Kidney epithelial cell (primary cell): Measurements from ENCODE around the gene SLC22A1. TPM values are rescaled to one million over a fixed set of nuclear protein-coding genes. Genes with fewer than 3 reads are reported as not detected.
"Not testable (repeated sequence)": the region's sequence is repeated elsewhere in the genome, so short reads cannot be mapped to it uniquely, and the experiment has no call there.

Experiments
- DNase-seq: peaks from one replicate; pipeline ENCODE4 v3.0.0-alpha.2; 2010; ENCODE audit warnings: low read depth
- H3K27me3 ChIP-seq: 2 replicates; pipeline ENCODE4 v1.6.0; 2011; ENCODE audit warnings: low read length; ENCODE audit not compliant: control insufficient read depth, insufficient read depth
- H3K36me3 ChIP-seq: 2 replicates; pipeline ENCODE4 v1.5.1; 2011; ENCODE audit warnings: low read length; ENCODE audit not compliant: control insufficient read depth, insufficient read depth
- H3K4me3 ChIP-seq: 2 replicates; pipeline ENCODE4 v1.5.1; 2011; ENCODE audit warnings: low read depth, mild to moderate bottlenecking, control low read depth, low read length
- total RNA-seq: library from RNA; depleted of rRNA; stranded (reverse); fragments of >200 nt; gene quantifications from 2 replicates; pipeline ENCODE4 v1.2.3, GENCODE V29; 2015
- TF ChIP-seq, protein P1 (sequence below): IDR thresholded peaks from 2 replicates; pipeline ENCODE4 v1.5.1; 2011; ENCODE audit warnings: mild to moderate bottlenecking, moderate library complexity, low read length, control low read depth, inconsistent platforms; ENCODE audit not compliant: insufficient read depth, poor library complexity, severe bottlenecking

The SLC22A1 gene
- total RNA-seq, 1 donor from 2014 or later = 1.3 TPM

DNA sequence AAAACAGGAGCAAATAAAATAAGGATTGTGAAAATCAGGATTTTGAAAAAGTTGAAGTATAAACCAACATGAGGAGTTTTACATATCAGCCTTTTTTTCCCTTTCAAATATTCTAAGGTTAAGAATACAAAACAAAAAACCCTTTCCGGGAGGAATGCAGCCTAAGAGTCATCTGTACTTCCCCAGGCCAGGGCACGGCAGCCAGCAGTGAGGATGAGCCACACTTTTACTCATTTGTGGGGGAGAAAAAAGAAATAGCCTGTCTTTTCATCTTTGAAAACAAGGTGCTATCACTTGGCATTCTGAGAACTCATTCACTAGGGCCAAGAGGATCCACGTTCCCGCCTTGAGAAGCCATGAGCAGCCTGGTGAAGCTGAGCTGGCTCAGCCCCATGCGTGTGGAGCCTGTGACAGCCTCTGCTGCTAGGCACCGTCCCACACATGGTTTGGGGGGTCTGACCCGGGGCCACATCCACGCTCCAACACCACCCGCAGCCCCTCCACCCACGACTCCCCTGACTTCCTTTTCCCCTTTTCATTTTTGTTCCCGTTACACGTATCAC is 11.2 kb downstream of the SLC22A1 start:
- peak; percentile 2 for DNase-seq
- TF ChIP-seq, protein P1, sequence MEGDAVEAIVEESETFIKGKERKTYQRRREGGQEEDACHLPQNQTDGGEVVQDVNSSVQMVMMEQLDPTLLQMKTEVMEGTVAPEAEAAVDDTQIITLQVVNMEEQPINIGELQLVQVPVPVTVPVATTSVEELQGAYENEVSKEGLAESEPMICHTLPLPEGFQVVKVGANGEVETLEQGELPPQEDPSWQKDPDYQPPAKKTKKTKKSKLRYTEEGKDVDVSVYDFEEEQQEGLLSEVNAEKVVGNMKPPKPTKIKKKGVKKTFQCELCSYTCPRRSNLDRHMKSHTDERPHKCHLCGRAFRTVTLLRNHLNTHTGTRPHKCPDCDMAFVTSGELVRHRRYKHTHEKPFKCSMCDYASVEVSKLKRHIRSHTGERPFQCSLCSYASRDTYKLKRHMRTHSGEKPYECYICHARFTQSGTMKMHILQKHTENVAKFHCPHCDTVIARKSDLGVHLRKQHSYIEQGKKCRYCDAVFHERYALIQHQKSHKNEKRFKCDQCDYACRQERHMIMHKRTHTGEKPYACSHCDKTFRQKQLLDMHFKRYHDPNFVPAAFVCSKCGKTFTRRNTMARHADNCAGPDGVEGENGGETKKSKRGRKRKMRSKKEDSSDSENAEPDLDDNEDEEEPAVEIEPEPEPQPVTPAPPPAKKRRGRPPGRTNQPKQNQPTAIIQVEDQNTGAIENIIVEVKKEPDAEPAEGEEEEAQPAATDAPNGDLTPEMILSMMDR = no peak
- Histone ChIP-seq H3K4me3 (no peak overlapping the region), H3K27me3 (no peaks in the 10 kb centered on the region), H3K36me3 (no peaks in the 10 kb centered on the region)

DNA sequence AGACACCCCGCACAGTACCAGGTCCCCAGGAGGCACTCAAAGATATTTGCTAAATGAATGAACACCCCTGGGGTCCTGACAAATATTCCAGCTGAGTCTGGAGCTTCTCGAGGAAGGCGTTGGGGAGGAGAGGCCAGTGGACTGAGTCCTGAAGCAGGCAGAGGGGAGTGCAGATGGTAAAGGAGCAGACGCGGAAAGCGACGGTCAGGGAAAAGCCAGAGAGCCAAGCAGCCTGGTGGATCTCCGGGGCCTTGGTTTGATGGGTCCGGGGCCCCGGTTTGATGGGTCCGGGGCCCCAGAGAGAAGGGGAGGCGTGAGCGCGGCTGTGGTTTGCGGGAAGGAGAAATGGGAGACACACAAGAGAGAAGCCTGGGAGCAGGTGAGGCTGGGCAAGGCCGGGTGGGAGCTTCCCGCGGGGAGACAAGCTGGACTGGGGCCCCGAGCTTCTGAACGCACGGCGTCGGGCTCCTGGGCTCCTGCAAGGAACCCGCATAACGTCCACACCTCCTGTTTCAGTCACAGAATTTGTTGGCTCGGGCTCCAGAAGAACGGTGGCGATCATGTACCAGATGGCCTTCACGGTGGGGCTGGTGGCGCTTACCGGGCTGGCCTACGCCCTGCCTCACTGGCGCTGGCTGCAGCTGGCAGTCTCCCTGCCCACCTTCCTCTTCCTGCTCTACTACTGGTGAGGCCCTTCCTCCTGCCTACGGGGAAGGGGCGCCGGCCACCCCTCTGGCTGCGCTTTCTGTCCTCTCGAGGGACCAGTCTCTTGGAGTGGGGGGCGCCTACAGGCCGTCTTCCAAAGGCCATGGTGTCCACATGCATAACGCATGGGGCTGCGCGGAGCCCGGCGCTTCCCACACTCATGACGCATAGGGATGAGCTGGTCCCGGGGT is 12.1 kb downstream of the SLC22A1 start:
- DNase-seq = no peak
- TF ChIP-seq, protein P1 = no peak

DNA sequence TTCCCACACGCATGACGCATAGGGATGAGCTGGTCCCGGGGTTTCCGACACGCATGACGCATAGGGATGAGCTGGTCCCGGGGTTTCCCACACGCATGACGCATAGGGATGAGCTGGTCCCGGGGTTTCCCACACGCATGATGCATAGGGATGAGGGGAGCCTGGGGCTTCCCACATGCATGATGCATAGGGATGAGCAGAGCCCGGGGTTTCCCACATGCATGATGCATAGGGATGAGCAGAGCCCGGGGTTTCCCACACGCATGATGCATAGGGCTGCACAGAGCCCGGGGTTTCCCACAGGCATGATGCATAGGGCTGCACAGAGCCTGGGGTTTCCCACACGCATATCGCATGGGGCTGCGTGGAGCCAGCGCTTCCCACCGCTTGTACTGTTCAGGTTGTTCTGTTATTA is 12.7 kb downstream of the SLC22A1 start:
- not testable (repeated sequence) for H3K27me3 ChIP-seq, DNase-seq, H3K36me3 ChIP-seq, H3K4me3 ChIP-seq

More for the DNA sequence above, 12.1 kb downstream of the SLC22A1 start:
- H3K36me3 ChIP-seq = no peaks in the 10 kb centered on the region
- no peak overlapping the region for H3K4me3 ChIP-seq
- H3K27me3 ChIP-seq = no peaks in the 10 kb centered on the region

DNA sequence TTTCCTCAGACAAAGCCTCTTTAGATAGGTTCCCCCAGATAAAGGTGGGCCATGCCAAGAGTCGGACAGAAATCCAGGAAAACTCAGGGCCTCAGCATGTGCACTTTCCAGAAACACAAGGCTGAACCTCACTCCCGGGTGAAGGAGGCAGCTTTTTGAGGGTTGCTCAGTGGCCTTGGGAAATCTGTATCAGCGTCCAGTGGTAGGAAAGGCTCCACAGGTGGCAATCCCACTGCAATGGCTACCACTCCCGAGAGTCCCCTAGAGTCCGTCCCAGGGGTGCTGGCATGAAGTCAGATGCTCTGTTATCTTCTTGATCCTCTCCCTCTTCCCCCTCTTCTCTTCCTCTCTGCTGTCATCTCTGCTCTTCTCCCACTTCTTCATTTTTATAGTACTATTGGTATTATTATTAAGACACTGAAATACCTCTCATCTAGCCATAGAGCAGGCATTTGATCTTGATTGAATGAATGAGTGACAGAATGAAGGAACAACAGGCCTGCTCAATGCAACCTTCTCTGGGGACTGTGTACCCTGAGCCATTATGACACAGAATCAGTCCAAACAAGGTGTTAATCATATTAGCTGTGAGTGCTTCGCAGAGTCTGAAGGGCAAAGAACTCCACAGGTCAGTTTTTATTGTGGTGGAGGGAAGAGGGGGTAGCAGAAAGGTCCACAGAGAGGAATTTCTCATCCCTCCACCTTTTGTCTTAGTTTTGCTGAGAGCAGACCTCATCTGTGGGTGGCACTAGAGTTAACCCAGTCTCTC is 13.3 kb downstream of the SLC22A1 start:
- no peak for DNase-seq
- Histone ChIP-seq H3K27me3 (no peaks in the 10 kb centered on the region), H3K4me3 (no peak overlapping the region), H3K36me3 (no peaks in the 10 kb centered on the region)
- TF ChIP-seq, protein P1 = no peak

DNA sequence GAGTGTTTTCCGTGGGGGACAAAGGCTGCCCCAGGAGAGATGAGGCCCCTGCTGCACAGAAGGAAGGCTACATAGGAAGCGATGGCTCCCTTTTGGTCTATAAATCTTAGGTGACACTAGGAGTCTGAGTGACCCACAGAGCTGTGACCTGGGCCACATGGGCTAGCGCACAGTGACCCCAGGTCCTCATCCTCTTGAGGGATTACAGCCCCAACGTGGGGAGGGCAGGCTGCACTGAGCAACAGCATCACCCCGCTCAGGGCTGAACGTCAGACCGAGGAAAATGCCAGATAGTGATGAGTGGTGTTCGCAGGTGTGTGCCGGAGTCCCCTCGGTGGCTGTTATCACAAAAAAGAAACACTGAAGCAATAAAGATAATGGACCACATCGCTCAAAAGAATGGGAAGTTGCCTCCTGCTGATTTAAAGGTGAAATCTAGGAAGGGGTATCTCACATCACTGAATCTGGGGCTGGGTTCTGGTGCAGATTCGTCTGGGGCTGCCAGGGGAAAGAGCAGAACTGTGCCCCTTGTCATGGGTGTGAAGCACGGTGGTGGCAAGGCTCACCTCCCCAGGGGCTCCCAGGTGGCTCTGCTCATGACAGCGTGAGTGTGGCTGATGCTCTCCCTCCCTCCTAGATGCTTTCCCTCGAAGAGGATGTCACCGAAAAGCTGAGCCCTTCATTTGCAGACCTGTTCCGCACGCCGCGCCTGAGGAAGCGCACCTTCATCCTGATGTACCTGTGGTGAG is 14.5 kb downstream of the SLC22A1 start:
- no peak for DNase-seq
- H3K36me3 ChIP-seq = no peaks in the 10 kb centered on the region
- TF ChIP-seq, protein P1 = no peak

More for the DNA sequence above, 14.5 kb downstream of the SLC22A1 start:
- no peak overlapping the region for H3K4me3 ChIP-seq
- no peaks in the 10 kb centered on the region for H3K27me3 ChIP-seq
